Tibial nerve (tissue), 4 donors: ENCODE results near the gene SCYGR6.

Source experiments
- CTCF ChIP-seq, 5 experiments: fragments of 200-600 bp in 3 of 5; fragments of 450-650 bp in 2 of 5; sonication (generic) in 3 of 5; IDR thresholded peaks; one replicate each; pipeline ENCODE4 v1.5.1; 2016 to 2019; ENCODE audit warnings: antibody characterized with exemption in 5 of 5, mild to moderate bottlenecking in 3 of 5, moderate library complexity in 2 of 5
- EP300 ChIP-seq, 2 donors: sonication (generic); formaldehyde crosslinking; IDR thresholded peaks; one replicate each; pipeline ENCODE4 v1.6.1; 2017; ENCODE audit warnings: antibody characterized with exemption in 2 of 2, mild to moderate bottlenecking in 1 of 2
- POLR2A ChIP-seq, 2 donors: fragments of 450-650 bp; IDR thresholded peaks; one replicate each; pipeline ENCODE4 v1.6.1; 2017; ENCODE audit warnings: antibody characterized with exemption in 2 of 2, mild to moderate bottlenecking in 2 of 2, moderate library complexity in 2 of 2

- no peak for TF ChIP-seq CTCF (IDR thresholded peaks at IDR 0.05)
- no peak for TF ChIP-seq EP300 (IDR thresholded peaks at IDR 0.05)
- no peak for TF ChIP-seq POLR2A (IDR thresholded peaks at IDR 0.05)
These were observed 46.6 kb downstream of the SCYGR6 start for GRCh38 chr2:227677928-227678327.
